Esophagus muscularis mucosa (tissue), 3 donors: ENCODE data around the gene TMEM82.

Experiments
- POLR2A ChIP-seq: fragments of 450-650 bp; IDR thresholded peaks from one replicate; pipeline ENCODE4 v1.6.1; 2017; ENCODE audit warnings: antibody characterized with exemption, moderate library complexity, mild to moderate bottlenecking, low read depth
- TF ChIP-seq, protein P1 (sequence below), 3 experiments: fragments of 200-600 bp in 2 of 3; fragments of 450-650 bp in 1 of 3; sonication (generic) in 2 of 3; IDR thresholded peaks; one replicate each; pipeline ENCODE4 v1.5.1; 2017 to 2019; ENCODE audit warnings: antibody characterized with exemption in 3 of 3, mild to moderate bottlenecking in 2 of 3, moderate library complexity in 1 of 3

GRCh38 chr1:15702722-15703550, 39.4 kb upstream of the TMEM82 start:
- TF ChIP-seq POLR2A: no peak
- TF ChIP-seq, protein P1, sequence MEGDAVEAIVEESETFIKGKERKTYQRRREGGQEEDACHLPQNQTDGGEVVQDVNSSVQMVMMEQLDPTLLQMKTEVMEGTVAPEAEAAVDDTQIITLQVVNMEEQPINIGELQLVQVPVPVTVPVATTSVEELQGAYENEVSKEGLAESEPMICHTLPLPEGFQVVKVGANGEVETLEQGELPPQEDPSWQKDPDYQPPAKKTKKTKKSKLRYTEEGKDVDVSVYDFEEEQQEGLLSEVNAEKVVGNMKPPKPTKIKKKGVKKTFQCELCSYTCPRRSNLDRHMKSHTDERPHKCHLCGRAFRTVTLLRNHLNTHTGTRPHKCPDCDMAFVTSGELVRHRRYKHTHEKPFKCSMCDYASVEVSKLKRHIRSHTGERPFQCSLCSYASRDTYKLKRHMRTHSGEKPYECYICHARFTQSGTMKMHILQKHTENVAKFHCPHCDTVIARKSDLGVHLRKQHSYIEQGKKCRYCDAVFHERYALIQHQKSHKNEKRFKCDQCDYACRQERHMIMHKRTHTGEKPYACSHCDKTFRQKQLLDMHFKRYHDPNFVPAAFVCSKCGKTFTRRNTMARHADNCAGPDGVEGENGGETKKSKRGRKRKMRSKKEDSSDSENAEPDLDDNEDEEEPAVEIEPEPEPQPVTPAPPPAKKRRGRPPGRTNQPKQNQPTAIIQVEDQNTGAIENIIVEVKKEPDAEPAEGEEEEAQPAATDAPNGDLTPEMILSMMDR (IDR thresholded peaks at IDR 0.05): peak in 2 of 3 experiments; percentile 22 to 30
